Measurements from ENCODE around the gene CTBP1. TPM values are rescaled to one million over a fixed set of nuclear protein-coding genes. Genes with fewer than 3 reads are reported as not detected.

CTBP1 gene
- total and polyA plus RNA-seq, 2 donors from 2014 or later = 96.1 to 170 TPM

DNA sequence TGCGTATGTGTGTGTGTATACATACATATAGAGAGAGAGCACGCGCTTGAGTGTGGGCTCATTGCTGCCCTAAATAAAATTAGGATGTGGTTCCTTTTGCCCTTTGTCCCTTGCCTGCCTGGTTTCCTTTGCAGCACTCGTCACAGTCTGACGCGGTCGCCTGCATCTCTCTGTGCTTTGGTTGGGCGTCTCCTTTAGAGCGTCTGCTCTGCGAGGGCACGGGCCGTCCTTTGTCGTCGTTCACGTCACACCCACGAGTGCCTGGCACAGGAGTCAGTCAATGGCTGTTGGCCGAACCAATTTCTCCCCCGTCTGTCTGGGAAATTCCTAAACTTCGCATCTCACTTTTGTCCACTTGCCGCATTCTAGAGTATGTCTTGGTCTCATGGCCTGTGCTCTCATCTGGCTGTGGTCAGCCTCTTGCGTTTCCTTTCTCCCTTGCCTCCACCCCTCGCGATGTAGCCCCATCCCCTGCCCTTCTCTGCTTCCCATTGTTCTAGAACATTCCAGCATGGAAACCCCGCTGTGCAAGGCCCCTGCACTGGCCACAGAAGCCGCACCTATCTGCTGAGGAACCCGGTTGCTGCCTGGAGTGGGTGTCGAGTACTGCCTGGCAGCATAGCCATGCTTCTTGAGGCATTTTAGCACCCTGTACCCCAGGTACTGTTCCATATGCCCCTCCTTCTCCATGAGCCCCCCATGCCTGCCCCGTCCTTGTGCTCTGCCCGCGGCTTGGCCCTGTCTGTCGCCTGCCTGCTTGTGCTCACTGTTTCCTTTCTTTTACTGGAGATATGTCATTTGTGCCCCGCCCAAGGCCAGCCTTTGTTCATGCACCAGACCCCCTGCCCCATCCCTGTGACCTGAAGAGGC lies 48.8 kb upstream of the CTBP1 start:
- no peaks in the 10 kb centered on the region for H3K27me3 ChIP-seq (ENCODE audit: control insufficient read depth, insufficient read depth, low read length)
- peaks cover 0 to 20% (median 12%) of the 10 kb centered on the region in 3 donors for H3K36me3 ChIP-seq (ENCODE audit: control insufficient read depth in 2 of 3, insufficient read depth in 3 of 3, low read length in 3 of 3)
- TF ChIP-seq, protein P1, sequence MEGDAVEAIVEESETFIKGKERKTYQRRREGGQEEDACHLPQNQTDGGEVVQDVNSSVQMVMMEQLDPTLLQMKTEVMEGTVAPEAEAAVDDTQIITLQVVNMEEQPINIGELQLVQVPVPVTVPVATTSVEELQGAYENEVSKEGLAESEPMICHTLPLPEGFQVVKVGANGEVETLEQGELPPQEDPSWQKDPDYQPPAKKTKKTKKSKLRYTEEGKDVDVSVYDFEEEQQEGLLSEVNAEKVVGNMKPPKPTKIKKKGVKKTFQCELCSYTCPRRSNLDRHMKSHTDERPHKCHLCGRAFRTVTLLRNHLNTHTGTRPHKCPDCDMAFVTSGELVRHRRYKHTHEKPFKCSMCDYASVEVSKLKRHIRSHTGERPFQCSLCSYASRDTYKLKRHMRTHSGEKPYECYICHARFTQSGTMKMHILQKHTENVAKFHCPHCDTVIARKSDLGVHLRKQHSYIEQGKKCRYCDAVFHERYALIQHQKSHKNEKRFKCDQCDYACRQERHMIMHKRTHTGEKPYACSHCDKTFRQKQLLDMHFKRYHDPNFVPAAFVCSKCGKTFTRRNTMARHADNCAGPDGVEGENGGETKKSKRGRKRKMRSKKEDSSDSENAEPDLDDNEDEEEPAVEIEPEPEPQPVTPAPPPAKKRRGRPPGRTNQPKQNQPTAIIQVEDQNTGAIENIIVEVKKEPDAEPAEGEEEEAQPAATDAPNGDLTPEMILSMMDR (IDR thresholded peaks at IDR 0.05; ENCODE audit: borderline replicate concordance, extremely low read depth, insufficient read depth) = no peak
- intact Hi-C loops (cut with DNase I) = no loop called here
- no peak overlapping the region for H3K4me3 ChIP-seq (ENCODE audit: low read length in 3 of 3)
- FAIRE-seq (no peak), DNase-seq (peak in 1 of 5 donors; percentile 54)
- H3K9ac ChIP-seq (ENCODE audit: low read length in 3 of 3) = no peak overlapping the region
- H3K9me3 ChIP-seq (ENCODE audit: control insufficient read depth in 2 of 3, insufficient read depth in 1 of 3, low read length in 3 of 3) = no peaks in the 10 kb centered on the region
- H3K4me1 ChIP-seq (ENCODE audit: control insufficient read depth in 2 of 3, insufficient read depth in 2 of 3, low read depth in 1 of 3, low read length in 3 of 3) = peaks cover 0 to 16% (median 5%) of the 10 kb centered on the region in 3 donors
- no peak overlapping the region for H3K27ac ChIP-seq (ENCODE audit: low read depth in 2 of 2, low read length in 2 of 2)

DNA sequence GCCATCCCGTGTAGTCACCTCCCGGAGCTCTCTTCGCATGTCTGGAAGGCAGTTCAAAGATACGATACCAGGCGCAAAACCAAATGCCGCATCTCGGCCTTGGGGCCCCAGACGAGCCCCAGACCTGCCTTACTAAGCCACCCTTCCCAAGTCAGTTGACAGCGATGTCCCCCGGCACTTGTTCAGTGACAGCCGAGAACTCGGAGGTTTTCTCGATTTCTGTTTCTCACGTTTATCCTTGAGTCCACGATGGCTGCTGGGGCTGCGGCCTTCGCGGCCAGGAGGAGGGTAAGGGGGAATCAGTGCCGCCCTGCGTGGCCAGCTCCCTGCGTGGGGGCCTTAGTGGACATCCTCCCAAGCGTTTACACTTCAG lies 48.1 kb upstream of the CTBP1 start:
- Histone ChIP-seq H3K27me3 (ENCODE audit: control insufficient read depth, insufficient read depth, low read length) (no peaks in the 10 kb centered on the region), H3K9me3 (ENCODE audit: control insufficient read depth in 2 of 3, insufficient read depth in 1 of 3, low read length in 3 of 3) (no peaks in the 10 kb centered on the region), H3K4me3 (ENCODE audit: low read length in 3 of 3) (no peak overlapping the region), H3K4me1 (ENCODE audit: control insufficient read depth in 2 of 3, insufficient read depth in 2 of 3, low read depth in 1 of 3, low read length in 3 of 3) (peaks cover 0 to 21% (median 5%) of the 10 kb centered on the region in 3 donors), H3K9ac (ENCODE audit: low read length in 3 of 3) (no peak overlapping the region), H3K36me3 (ENCODE audit: control insufficient read depth in 2 of 3, insufficient read depth in 3 of 3, low read length in 3 of 3) (peaks cover 0 to 20% (median 12%) of the 10 kb centered on the region in 3 donors), H3K27ac (ENCODE audit: low read depth in 2 of 2, low read length in 2 of 2) (no peak overlapping the region)
- TF ChIP-seq, protein P1 (IDR thresholded peaks at IDR 0.05; ENCODE audit: borderline replicate concordance, extremely low read depth, insufficient read depth) = no peak
- no peak for FAIRE-seq
- intact Hi-C loops (cut with DNase I) = no loop called here
- DNase-seq = peak in 2 of 5 donors; percentile 24 to 54

DNA sequence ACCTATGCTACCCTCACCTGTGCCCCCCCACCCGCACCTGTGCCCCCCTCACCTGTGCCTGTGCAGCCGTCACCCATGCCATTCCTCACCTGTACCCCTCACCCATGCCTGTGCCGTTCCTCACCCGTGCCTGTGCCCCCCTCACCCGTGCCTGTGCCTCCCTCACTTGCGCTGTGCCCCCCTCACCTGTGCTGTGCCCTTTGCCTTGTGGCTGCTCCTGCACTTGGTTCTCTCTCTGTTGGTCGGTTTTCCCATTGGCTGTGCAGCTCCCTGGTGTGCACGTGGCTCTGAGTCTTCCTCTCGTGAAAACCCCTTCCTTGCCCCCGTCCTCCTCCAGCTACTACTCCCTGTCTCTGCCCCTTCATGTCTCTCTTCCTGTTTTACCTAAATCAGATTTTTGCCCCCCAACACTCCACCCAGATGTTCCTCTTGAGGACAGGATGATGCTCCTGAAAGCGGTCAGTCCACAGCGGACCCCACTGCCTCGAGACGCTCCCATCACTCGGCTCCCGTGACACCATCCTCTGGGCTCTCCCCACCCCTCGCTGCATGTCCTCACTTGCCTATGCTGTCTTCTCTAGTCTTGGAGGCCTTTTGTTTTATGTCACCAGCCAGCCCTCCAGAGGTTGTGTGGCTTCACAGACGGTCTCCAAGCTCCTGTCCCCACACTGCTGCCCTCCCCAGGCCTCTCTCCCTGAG lies 47.5 kb upstream of the CTBP1 start:
- DNase-seq = peak in 2 of 5 donors; percentile 24 to 42
- Histone ChIP-seq H3K4me3 (ENCODE audit: low read length in 3 of 3) (no peak overlapping the region), H3K27ac (ENCODE audit: low read depth in 2 of 2, low read length in 2 of 2) (no peak overlapping the region), H3K36me3 (ENCODE audit: control insufficient read depth in 2 of 3, insufficient read depth in 3 of 3, low read length in 3 of 3) (peaks cover 0 to 20% (median 12%) of the 10 kb centered on the region in 3 donors), H3K9me3 (ENCODE audit: control insufficient read depth in 2 of 3, insufficient read depth in 1 of 3, low read length in 3 of 3) (no peaks in the 10 kb centered on the region), H3K9ac (ENCODE audit: low read length in 3 of 3) (no peak overlapping the region), H3K27me3 (ENCODE audit: control insufficient read depth, insufficient read depth, low read length) (no peaks in the 10 kb centered on the region), H3K4me1 (ENCODE audit: control insufficient read depth in 2 of 3, insufficient read depth in 2 of 3, low read depth in 1 of 3, low read length in 3 of 3) (peaks cover 0 to 25% (median 8%) of the 10 kb centered on the region in 3 donors)
- intact Hi-C loops (cut with DNase I) = no loop called here
- no peak for FAIRE-seq
- TF ChIP-seq, protein P1 (IDR thresholded peaks at IDR 0.05; ENCODE audit: borderline replicate concordance, extremely low read depth, insufficient read depth) = no peak
